ENCODE results near the gene RNF169.

DNA sequence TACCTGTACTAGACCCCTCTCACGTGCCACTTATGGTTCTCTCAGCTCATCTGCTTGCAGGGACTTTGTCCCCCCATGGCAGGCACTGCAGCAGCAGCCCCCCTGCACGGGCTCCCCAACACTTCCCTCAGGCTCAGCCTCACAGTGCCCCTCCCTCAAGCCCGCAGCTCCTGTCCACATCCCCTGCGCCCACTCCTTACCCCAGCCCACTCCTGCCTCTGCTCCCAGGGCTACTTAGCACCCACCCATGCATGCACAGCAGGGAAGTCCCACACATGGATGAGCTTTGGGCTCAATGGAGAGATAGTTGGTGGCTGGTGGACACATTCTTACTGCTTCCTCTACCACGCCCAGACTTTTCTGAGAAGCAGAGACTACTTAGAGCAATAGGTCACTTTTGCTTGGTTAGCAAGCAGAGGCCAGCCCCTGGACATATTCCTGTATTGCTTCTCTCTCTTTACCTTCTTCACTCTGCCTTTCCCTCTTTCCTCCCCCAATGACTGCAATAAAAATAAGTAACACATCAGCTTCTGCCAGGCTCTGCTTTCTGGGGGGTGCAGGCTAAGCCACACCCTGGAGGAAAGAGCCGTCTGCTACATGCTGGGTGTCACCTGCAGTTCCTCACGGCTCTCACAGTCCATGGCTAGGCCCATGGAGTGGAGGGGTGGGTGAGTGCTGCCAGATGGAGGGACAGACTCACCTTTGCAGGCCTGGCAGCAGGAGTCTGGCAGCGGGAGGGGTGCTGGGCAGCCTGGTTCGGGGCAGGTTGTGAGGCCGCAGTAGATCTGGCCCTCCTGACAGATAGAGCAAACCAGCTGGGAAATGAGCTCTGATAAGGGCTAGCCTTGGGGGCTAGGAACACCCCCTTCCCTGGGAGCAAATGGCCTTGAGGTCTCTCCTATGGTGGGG is 40.8 kb upstream of the RNF169 start:
- no peak for TF ChIP-seq EZH2 (IDR thresholded peaks at IDR 0.05; ENCODE audit: low read length, missing control alignments)
- TF ChIP-seq, protein P1, sequence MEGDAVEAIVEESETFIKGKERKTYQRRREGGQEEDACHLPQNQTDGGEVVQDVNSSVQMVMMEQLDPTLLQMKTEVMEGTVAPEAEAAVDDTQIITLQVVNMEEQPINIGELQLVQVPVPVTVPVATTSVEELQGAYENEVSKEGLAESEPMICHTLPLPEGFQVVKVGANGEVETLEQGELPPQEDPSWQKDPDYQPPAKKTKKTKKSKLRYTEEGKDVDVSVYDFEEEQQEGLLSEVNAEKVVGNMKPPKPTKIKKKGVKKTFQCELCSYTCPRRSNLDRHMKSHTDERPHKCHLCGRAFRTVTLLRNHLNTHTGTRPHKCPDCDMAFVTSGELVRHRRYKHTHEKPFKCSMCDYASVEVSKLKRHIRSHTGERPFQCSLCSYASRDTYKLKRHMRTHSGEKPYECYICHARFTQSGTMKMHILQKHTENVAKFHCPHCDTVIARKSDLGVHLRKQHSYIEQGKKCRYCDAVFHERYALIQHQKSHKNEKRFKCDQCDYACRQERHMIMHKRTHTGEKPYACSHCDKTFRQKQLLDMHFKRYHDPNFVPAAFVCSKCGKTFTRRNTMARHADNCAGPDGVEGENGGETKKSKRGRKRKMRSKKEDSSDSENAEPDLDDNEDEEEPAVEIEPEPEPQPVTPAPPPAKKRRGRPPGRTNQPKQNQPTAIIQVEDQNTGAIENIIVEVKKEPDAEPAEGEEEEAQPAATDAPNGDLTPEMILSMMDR (conservative IDR thresholded peaks at IDR 0.05 in 1 of 2, IDR thresholded peaks at IDR 0.05 in 1 of 2; ENCODE audit: low read depth in 1 of 2, low read length in 2 of 2), result no peak
